ENCODE data around the gene PSAP.
A peak's percentile ranks its signal among the peaks of the same experiment; 100 is the strongest.

The PSAP gene

GRCh38 chr10:71848325-71849275, 2.5 kb downstream of the PSAP start:
- H3K4me3 ChIP-seq (ENCODE audit: low read length): peak overlapping the region; percentile 98
- DNase-seq (ENCODE audit: low read depth, low spot score): peak; percentile 39

- H3K4me3 ChIP-seq (ENCODE audit: low read length): no peak overlapping the region
- DNase-seq (ENCODE audit: low read depth, low spot score): no peak
Observed at GRCh38 chr10:71847418-71847817, 3.6 kb downstream of the PSAP start.

- no peak overlapping the region for H3K4me3 ChIP-seq (ENCODE audit: low read length)
- DNase-seq (ENCODE audit: low read depth, low spot score): no peak
Observed at GRCh38 chr10:71846816-71847215, 4.2 kb downstream of the PSAP start.

GRCh38 chr10:71845410-71846405, 5.3 kb downstream of the PSAP start:
- no peak overlapping the region; the same call in 1 of the 2 replicates for H3K4me3 ChIP-seq (ENCODE audit: low read length)
- DNase-seq (ENCODE audit: low read depth, low spot score): no peak

GRCh38 chr10:71844695-71845094, 6.4 kb downstream of the PSAP start:
- H3K4me3 ChIP-seq (ENCODE audit: low read length): no peak overlapping the region
- peak; percentile 34 for DNase-seq (ENCODE audit: low read depth, low spot score)

GRCh38 chr10:71844084-71844483, 7.0 kb downstream of the PSAP start:
- no peak overlapping the region for H3K4me3 ChIP-seq (ENCODE audit: low read length)
- no peak for DNase-seq (ENCODE audit: low read depth, low spot score)

- DNase-seq (ENCODE audit: low read depth, low spot score): no peak
- no peak overlapping the region for H3K4me3 ChIP-seq (ENCODE audit: low read length)
Observed at GRCh38 chr10:71842856-71843686, 8.0 kb downstream of the PSAP start.

GRCh38 chr10:71842422-71842821, 8.6 kb downstream of the PSAP start:
- DNase-seq (ENCODE audit: low read depth, low spot score): no peak
- no peak overlapping the region for H3K4me3 ChIP-seq (ENCODE audit: low read length)

GRCh38 chr10:71840958-71841335, 10.1 kb downstream of the PSAP start:
- DNase-seq (ENCODE audit: low read depth, low spot score): no peak
- H3K4me3 ChIP-seq (ENCODE audit: low read length): no peak overlapping the region

GRCh38 chr10:71840177-71840957, 10.7 kb downstream of the PSAP start:
- no peak overlapping the region for H3K4me3 ChIP-seq (ENCODE audit: low read length)
- peak; percentile 83 for DNase-seq (ENCODE audit: low read depth, low spot score)

GRCh38 chr10:71838264-71839211, 12.5 kb downstream of the PSAP start:
- H3K4me3 ChIP-seq (ENCODE audit: low read length): no peak overlapping the region
- no peak for DNase-seq (ENCODE audit: low read depth, low spot score)

- peak; percentile 82 for DNase-seq (ENCODE audit: low read depth, low spot score)
- H3K4me3 ChIP-seq (ENCODE audit: low read length): no peak overlapping the region; the same call in 1 of the 2 replicates
Observed at GRCh38 chr10:71837098-71837827, 13.8 kb downstream of the PSAP start.

GRCh38 chr10:71836596-71836974, 14.5 kb downstream of the PSAP start:
- no peak for DNase-seq (ENCODE audit: low read depth, low spot score)
- H3K4me3 ChIP-seq (ENCODE audit: low read length): no peak overlapping the region

- no peak overlapping the region for H3K4me3 ChIP-seq (ENCODE audit: low read length)
Observed at GRCh38 chr10:71835671-71836595, 15.1 kb downstream of the PSAP start.

GRCh38 chr10:71834343-71834674, 16.7 kb downstream of the PSAP start:
- H3K4me3 ChIP-seq (ENCODE audit: low read length): no peak overlapping the region

More at GRCh38 chr10:71835671-71836595, 15.1 kb downstream of the PSAP start:
- no peak for DNase-seq (ENCODE audit: low read depth, low spot score)

More at GRCh38 chr10:71834343-71834674, 16.7 kb downstream of the PSAP start:
- no peak for DNase-seq (ENCODE audit: low read depth, low spot score)

Data from Jurkat, Clone E6-1 (cell line).